GM19351 (cell line): ENCODE measurements around the gene MYH4.

Experiments
- ATAC-seq: cut with Tn5 transposase; IDR thresholded peaks from one replicate; pipeline ENCODE4 v1.9.1; 2021; ENCODE audit warnings: mild to moderate bottlenecking, moderate library complexity; ENCODE audit not compliant: unreplicated experiment

The MYH4 gene

DNA sequence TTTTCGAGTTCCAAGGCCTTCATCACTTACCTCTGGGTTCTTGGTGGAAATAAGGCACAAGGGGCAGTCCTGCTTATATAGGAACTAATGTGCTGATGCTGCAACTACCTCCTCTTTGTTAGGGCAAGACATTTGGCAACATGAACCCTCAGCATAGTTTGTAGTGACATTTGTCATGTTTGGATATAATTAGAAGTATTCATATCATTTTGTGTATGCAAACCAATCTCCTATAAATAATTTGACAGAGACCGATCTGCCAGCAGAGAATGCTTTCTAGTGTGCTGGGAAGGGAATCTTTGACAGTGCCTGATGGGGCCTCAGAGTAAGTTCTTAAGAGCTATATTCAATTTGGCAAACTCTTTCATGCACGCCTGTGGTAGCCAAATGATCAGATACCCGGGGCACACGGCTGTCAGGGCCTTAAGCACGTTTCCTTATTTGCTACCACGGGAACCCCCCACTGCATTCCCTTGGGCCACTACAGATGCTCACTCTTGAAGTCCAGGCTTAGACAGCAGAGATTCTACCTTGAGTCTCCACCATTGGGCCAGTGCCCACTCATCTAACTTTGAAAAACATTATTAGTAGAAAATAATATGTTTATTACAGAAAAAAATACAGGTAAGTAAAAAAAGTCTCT lies 47.3 kb downstream of the MYH4 start, which contains the start of gene MYH8:
Gene MYH8, minus strand, starts transcription at position 51 of the 643 bp plus-strand sequence. CDS start 1,723 bp downstream, outside the sequence.
- ATAC-seq: no peak

GRCh38 chr17:10421211-10421610 lies 48.1 kb downstream of the MYH4 start:
- ATAC-seq: no peak

GRCh38 chr17:10420811-10421210 lies 48.5 kb downstream of the MYH4 start:
- no peak for ATAC-seq

DNA sequence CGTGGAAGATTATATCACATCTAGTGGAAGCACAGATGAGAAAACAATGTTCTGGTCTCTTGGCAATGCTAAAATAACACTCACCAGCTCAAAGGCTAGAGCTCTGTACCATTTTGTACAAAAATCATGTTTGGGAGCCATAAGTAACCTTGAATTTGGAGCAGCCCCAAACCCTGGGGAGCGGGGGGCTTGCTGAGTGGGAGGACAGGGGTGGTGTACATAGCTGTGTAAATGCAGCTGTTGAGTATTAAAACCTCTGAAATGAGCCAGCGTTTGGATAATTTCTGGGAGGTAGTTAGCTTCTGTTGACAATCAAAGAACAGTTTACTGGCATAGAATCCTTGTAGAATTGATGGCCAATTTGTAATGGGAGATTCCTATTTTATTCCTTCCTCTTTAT lies 51.9 kb downstream of the MYH4 start:
- no peak for ATAC-seq

DNA sequence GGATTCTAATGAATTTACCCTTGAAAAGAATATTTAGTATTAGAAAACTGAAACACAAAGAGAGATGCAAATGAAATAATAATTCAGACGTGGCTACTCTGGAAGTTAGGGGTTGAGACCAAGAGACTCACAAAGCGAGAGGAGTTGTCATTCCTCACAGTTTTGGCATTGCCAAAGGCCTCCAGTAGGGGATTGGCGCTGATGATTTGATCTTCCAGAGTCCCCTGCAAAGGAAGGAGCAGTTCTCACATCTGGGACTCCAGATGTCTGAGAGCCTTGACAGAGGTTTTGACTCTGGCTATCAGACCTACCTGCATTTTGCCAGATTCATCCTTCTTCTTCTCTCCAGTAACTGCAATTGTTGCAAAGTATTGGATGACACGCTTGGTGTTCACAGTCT lies 54.2 kb downstream of the MYH4 start:
- no peak for ATAC-seq

GRCh38 chr17:10403589-10403988 lies 65.8 kb downstream of the MYH4 start:
- ATAC-seq: no peak

GRCh38 chr17:10398352-10398751 lies 71.0 kb downstream of the MYH4 start:
- no peak for ATAC-seq

DNA sequence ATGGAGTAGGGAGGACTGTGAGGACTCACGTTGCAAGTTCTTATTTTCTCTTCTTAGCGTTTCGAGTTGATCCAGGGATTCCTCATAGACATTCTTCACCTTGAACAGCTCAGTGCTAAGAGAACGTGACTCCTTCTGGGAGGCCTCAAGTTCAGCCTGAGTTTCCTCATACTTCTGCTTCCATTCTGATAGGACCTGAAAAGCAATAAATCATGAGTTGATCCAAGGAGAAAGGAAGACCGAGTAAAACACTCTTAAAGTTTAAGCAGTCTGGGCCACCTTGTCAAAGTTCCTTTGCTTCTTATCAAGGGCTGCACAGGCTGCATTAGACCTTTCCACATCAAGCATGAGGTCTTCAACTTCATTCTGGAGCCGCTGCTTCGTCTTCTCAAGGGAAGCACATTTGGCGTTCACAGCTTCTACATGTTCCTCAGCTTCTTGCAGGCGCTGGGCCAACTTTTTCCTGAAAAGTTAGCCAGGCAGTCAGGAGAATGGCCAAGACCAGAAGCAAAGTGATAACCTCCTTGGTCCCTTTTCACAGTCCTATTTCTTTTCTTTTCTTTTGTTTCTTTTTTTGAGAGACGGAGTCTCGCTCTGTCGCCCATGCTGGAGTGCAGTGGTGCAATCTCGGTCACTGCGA lies 72.7 kb downstream of the MYH4 start:
- no peak for ATAC-seq

GRCh38 chr17:10394201-10394887 lies 75.0 kb downstream of the MYH4 start:
- peak; percentile 79 for ATAC-seq
